ENCODE results near the gene DEFB132. TPM values are rescaled to one million over a fixed set of nuclear protein-coding genes. Genes with fewer than 3 reads are reported as not detected.
A peak's percentile ranks its signal among the peaks of the same experiment; 100 is the strongest.

DEFB132 gene, protein sequence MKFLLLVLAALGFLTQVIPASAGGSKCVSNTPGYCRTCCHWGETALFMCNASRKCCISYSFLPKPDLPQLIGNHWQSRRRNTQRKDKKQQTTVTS
- total RNA-seq, result under 1 TPM in 1 of 4 donors, not detected in 3; 0.34 TPM

DNA sequence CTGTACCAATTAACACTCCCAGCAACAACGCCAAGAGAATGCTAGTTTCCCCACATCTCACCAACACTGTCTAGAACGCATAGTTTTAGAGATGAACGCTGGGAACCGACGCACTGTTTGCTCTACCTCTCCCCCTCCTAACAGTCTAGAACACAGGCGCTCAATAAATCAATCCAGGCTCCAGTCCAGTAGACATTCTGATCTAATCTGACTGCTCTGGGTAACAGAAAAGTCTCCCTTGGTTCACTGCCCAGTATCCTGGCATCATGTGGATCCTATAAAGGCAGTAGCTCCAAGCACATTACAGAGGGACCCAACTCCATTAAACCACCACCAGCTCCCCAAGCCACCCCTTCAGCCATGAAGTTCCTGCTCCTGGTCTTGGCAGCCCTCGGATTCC lies at the start of gene DEFB132:
Gene DEFB132 (plus strand): TSS at position 306 of the 400 bp plus-strand sequence. CDS start 55 bp downstream, at position 361.
- H3K36me3 ChIP-seq, result no peaks in the 10 kb centered on the region
- H3K27me3 ChIP-seq, result no peaks in the 10 kb centered on the region
- H3K9me3 ChIP-seq, result no peaks in the 10 kb centered on the region
- H3K4me3 ChIP-seq, result no peak within 1 kb of the TSS
- 56% methylated on average over 7 of the region's 7 CpGs for WGBS
- H3K4me1 ChIP-seq, result no peaks in the 10 kb centered on the region
- TF ChIP-seq POLR2A (IDR thresholded peaks at IDR 0.05) (no peak), POLR2AphosphoS5 (IDR thresholded peaks at IDR 0.05) (no peak), EP300 (IDR thresholded peaks at IDR 0.05) (no peak)
- TF ChIP-seq, protein P1, sequence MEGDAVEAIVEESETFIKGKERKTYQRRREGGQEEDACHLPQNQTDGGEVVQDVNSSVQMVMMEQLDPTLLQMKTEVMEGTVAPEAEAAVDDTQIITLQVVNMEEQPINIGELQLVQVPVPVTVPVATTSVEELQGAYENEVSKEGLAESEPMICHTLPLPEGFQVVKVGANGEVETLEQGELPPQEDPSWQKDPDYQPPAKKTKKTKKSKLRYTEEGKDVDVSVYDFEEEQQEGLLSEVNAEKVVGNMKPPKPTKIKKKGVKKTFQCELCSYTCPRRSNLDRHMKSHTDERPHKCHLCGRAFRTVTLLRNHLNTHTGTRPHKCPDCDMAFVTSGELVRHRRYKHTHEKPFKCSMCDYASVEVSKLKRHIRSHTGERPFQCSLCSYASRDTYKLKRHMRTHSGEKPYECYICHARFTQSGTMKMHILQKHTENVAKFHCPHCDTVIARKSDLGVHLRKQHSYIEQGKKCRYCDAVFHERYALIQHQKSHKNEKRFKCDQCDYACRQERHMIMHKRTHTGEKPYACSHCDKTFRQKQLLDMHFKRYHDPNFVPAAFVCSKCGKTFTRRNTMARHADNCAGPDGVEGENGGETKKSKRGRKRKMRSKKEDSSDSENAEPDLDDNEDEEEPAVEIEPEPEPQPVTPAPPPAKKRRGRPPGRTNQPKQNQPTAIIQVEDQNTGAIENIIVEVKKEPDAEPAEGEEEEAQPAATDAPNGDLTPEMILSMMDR (IDR thresholded peaks at IDR 0.05), result no peak
- no peak for DNase-seq (ENCODE audit: low spot score in 2 of 2)
- H3K27ac ChIP-seq, result no peak within 1 kb of the TSS

DNA sequence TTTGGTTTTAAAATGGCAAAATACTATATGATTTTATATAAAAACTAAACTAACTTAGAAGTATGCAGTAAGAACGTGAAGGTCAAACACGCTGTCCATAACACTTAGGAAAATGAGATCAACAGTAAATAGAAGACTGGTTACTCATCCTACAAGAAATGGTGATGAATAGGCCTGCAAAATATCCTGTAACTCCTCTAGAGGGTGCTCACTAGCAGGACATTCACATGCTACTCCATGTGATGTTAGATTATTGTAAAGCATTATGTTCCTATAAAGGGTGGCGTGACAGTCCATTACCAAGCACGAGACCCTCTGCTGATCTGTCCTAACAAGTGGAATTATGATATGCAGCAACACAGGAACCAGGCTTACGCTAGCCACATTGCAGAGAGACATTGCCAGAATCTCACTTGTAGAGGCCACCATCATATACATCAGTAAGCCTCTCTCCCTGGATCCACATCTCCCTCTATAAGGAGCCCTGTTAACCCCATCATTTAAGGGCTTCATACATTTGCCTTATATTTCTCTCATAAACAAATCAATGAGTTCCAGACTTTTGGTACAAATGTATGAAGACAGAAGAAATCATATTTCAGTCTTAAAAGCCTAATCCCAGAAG lies 48.5 kb upstream of the DEFB132 start:
- 19% methylated on average over 5 of the region's 5 CpGs for WGBS
- no peaks in the 10 kb centered on the region for H3K9me3 ChIP-seq
- H3K27me3 ChIP-seq, result no peaks in the 10 kb centered on the region
- H3K36me3 ChIP-seq, result no peaks in the 10 kb centered on the region
- H3K4me3 ChIP-seq, result no peak overlapping the region
- no peak overlapping the region for H3K27ac ChIP-seq
- TF ChIP-seq, protein P1 (IDR thresholded peaks at IDR 0.05), result peak in 1 of 2 donors; percentile 37
- TF ChIP-seq POLR2A (IDR thresholded peaks at IDR 0.05), result no peak
- no peak for TF ChIP-seq EP300 (IDR thresholded peaks at IDR 0.05)
- H3K4me1 ChIP-seq, result no peaks in the 10 kb centered on the region
- DNase-seq (ENCODE audit: low spot score in 2 of 2), result no peak

DNA sequence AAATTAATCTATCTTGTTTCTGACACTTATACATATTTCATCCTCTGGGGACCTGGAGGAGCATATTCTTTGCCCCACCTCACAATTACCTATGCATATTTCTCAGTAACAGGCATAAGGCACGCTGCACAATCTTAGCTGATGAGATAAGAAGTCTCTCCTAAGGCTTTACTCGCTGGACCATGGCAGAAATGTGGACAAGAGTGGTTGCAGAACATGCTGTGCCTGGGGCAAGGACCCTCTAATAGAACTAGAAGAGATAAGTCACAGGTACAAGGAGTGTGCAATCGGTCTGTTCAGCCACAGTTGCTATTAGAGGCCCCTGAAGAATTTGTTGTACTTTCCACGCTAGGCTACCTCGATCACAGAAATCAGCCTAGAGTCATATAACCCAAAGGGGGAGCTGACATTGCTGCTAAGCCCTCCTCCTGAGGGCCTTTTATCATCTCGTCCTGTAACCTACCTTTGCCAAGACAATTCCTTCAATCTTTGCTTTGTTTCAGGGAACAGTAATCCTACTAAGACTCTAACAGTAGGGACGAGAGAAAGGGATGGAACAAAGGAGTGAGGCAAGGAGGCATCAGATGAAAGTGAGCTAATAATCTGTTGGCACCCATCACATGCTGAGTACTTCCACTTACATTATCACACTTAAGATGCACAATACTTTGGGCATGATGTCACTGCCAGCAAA lies 46.6 kb upstream of the DEFB132 start:
- WGBS, result 35% methylated on average over 7 of the region's 7 CpGs
- TF ChIP-seq POLR2AphosphoS5 (IDR thresholded peaks at IDR 0.05) (no peak), EP300 (IDR thresholded peaks at IDR 0.05) (no peak), POLR2A (IDR thresholded peaks at IDR 0.05) (no peak)
- TF ChIP-seq, protein P1 (IDR thresholded peaks at IDR 0.05), result no peak
- Histone ChIP-seq H3K9me3 (no peaks in the 10 kb centered on the region), H3K4me1 (no peaks in the 10 kb centered on the region), H3K36me3 (no peaks in the 10 kb centered on the region), H3K27ac (no peak overlapping the region), H3K4me3 (no peak overlapping the region), H3K27me3 (no peaks in the 10 kb centered on the region)
- no peak for DNase-seq (ENCODE audit: low spot score in 2 of 2)

DNA sequence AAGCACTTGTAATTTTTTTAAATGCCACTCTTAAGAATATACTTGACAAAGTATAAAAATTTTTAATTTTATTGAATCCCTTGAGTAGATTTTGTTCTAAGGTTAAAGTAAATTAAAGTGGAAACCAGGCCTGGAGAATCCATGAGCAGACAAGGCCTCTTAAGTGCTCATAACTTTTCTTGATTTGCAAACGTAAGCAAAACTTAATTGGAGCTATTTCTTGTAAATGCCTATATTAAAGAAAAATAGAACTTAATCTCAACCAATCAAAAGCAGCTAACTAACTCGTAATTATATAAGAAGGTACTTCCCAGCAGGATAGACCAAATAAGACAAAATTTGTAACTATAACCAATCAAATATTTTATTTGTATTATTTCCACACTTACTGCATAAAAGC lies 43.1 kb upstream of the DEFB132 start:
- DNase-seq (ENCODE audit: low spot score in 2 of 2), result no peak
- Histone ChIP-seq H3K4me3 (no peak overlapping the region), H3K9me3 (no peaks in the 10 kb centered on the region), H3K4me1 (no peaks in the 10 kb centered on the region), H3K27me3 (peaks cover 8% of the 10 kb centered on the region), H3K27ac (no peak overlapping the region), H3K36me3 (no peaks in the 10 kb centered on the region)
- TF ChIP-seq POLR2A (IDR thresholded peaks at IDR 0.05), result no peak
- no peak for TF ChIP-seq EP300 (IDR thresholded peaks at IDR 0.05)
- TF ChIP-seq POLR2AphosphoS5 (IDR thresholded peaks at IDR 0.05), result no peak
- TF ChIP-seq, protein P1 (IDR thresholded peaks at IDR 0.05), result no peak
- WGBS, result 79% methylated on average over 2 of the region's 2 CpGs

DNA sequence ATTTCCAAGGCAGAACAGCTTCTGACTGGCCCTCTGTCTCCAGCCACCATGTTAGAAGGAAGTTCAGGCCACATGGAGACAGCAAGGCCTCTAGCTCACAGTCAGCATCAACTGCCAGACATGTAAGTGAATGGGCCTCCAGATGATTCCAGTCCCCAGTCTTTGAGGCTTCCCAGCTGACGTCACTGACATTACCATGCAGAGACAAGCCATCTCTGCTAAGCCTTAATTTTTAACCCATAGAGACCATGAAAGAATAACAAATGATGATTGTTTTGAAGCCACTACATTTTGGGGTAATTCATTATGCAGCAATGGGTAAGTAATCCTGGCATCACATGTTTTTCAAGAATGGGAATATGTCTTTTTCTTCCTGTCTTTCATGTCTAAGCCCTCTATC lies 41.7 kb upstream of the DEFB132 start:
- WGBS, result 69% methylated on average over 1 of the region's 1 CpG

More for the DNA sequence above, 41.7 kb upstream of the DEFB132 start:
- Histone ChIP-seq H3K36me3 (no peaks in the 10 kb centered on the region), H3K4me1 (no peaks in the 10 kb centered on the region), H3K27ac (no peak overlapping the region), H3K27me3 (peaks cover 11% of the 10 kb centered on the region), H3K9me3 (no peaks in the 10 kb centered on the region), H3K4me3 (no peak overlapping the region)
- TF ChIP-seq, protein P1 (IDR thresholded peaks at IDR 0.05), result no peak
- TF ChIP-seq EP300 (IDR thresholded peaks at IDR 0.05) (no peak), POLR2AphosphoS5 (IDR thresholded peaks at IDR 0.05) (no peak), POLR2A (IDR thresholded peaks at IDR 0.05) (no peak)
- DNase-seq (ENCODE audit: low spot score in 2 of 2), result no peak

Measured in suprapubic skin (tissue), 4 donors.